GM18868 (cell line): ENCODE results near the gene PTPRD.
"Not testable (repeated sequence)": the region's sequence is repeated elsewhere in the genome, so short reads cannot be mapped to it uniquely, and the experiment has no call there.

Source experiments
- ATAC-seq: cut with Tn5 transposase; IDR thresholded peaks from one replicate; pipeline ENCODE4 v1.9.1; 2021; ENCODE audit warnings: mild to moderate bottlenecking, moderate library complexity; ENCODE audit not compliant: unreplicated experiment

Gene PTPRD

DNA sequence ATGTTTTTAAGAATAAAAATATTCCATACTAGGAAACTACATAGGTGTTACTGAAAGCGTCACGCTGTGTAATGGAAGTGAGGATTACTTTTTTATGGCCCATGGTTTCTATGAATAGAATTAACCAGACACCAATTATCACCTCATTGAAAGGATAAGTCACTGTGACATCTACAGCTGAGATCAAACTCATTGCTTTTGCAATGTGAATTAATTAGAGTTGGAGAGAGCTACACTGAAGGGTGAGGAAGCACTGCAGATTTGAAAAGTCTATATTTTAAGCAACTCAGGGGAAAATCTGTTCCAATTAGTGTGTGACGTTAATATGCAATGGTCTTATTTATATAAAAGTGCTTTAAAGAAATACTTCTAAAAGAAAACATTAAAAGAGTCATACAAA lies 1513.2 kb downstream of the PTPRD start:
- no peak for ATAC-seq

DNA sequence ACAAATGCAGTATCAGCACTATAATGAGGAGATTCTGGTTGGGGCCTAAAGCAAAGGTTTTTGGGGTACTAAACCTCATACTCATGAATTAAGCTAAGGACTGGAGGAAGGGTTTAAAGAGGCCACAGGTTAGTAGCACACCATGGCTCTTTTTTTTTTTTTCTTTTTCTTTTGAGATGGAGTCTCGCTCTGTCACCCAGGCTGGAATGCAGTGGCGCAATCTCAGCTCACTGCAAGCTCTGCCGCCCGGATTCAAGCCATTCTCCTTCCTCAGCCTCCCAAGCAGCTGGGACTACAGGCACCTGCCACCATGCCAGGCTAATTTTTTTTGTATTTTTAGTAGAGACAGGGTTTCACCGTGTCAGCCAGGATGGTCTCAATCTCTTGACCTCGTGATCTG lies 1515.5 kb downstream of the PTPRD start:
- ATAC-seq: not testable (repeated sequence)

DNA sequence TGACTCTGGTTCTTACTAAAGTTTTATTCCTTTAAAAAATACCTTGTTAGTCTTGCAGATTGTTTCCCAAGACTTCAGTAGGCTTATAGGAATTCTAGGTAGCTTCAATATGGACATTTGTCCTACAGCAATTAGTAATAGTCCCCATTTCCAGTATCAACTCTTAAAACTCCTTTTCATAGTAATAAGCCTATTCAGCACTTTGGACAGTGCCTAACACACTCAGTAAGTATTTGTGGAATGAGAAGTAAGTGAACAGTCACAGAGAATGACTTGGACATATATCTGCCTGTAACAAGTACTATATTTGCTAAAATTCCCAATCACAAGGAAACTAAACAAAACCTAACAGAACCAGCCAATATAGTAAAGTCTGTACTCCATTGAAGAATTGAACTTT lies 1521.4 kb downstream of the PTPRD start:
- ATAC-seq: no peak

DNA sequence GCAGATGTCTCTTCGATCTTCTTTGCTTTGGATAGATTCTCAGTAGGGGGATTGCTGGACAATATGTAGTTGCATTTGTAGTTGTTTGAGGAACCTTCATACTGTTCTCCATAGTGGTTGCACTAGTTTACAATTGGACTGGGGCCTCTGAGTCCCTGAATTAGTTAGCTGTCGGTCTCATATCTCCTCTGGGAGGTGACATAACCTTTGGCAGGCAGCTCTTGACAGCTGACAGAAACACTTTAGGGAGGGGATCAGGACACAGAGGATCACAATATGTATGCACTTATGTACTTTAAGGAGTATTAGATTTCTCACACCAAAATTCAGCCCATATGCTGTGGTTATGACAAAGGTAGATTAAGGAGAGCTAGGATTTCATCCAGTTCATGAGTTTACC lies 1533.3 kb downstream of the PTPRD start:
- no peak for ATAC-seq

DNA sequence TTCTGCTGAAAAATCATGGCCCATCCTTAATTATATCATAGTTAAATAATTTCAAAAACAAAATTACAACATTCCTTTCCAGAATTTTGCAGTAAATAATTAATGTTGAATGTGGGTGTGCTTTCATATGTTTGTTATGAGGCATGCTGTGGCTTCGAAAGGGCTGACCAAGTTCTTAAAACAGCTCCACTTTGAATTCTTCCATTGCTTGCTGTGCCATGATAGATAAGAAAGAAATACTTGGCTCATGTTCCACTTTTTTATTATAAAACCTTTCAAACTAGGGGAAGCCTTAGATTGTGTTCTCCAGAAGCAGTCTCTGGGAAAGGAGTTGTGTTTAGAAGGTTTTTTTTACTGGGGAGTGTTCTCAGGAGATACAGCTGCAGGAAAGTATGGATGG lies 1534.5 kb downstream of the PTPRD start:
- no peak for ATAC-seq

DNA sequence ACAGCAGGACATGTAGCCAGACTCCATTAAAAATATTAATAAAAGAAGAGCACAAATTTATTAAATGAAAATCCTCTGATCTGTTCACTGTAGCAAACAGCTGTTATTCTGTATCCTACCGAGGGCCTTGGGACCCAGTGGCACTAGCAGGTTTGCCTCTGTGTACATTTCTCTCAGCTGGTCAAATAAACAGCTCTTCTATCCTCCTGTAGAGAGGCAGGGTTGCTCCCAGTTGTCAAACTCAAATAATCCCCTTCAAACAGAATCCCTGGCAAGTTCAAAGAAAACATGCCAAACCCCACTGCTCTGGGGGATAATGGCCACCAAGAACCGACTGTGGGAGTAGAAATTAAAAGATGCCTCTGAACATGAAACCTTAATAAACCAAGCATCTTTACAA lies 1551.2 kb downstream of the PTPRD start:
- no peak for ATAC-seq

DNA sequence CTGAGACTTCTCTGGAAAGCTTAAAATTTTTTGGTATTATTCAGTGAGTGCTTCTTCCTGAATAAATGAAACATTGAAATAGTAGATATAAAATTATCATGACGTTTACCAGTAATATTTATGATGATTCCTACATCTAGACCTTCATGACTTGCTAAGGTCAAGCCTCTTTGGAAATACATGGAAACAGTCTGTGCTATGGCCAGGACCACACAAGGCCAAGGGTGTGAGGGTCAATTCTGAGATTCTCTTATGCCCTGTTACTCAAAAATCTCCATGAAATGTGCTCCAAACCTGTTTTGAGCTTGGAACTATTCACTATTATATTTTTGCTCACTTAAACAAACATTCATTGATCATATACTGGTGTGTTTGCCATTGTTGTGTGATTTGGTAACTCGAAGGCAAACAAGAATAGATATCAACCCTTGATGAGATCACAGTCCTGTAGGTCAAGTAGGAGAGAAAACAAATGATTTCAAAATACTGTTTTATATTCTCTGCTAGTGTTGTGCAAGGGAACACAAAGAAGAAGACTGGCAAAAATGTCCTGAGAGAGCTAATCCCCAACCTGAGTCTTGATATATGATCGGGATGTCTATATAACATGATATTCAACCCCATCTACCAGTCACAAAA lies 1558.3 kb downstream of the PTPRD start:
- ATAC-seq: no peak

DNA sequence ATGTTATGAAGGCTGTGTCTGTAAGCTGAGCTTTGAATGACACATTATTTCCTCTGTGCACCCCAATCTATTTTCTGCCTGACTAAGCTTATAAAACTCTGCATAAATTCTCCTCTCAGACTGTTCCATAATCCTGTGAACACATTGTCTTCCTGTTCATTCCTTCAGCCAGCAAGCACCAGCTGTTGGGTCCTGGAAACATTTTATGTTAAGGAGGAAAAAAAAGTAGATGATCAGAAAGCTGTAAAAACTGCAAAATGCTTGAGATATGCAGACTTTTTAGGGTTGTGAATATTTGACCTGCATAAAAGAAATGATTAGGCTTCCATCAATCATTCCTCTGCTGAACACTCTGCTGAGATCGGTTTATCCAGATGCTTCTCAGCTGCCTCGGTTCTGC lies 1567.2 kb downstream of the PTPRD start:
- ATAC-seq: no peak

DNA sequence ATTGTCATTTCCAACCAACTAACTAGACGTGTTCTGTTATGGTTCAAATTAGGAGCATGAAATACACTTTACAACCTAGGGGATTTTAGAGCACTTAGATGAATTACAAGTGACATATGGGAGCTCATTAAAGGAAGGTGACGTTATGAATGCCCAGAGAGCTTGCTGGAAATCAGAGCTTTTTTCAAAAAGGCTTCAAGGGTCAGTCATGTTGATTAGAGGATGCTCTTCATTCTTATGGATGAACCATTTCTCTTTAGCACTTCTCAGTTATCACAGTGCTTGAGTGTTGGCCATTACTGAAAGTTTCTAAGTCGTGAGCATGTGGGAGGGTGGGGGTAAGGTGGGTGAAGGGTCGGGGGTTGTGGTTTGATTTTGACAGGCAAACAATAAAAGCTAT lies 1567.7 kb downstream of the PTPRD start:
- ATAC-seq: no peak

DNA sequence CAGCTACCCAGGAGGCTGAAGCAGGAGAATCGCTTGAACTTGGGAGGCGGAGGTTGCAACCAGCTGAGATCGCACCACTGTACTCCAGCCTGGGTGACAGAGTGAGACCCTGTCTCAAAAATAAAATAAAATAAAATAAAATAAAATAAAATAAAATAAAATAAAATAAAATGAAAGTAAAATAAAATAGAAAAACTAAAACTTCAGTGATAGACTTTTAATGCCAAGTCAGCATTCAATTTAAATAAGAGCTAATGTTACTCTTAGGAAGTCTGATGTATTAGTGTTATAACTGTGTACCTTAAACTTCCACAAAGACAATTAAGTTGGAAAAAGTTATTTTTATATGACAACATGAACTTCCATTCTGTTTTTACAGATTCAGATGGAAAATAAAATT lies 1569.0 kb downstream of the PTPRD start:
- ATAC-seq: not testable (repeated sequence)

DNA sequence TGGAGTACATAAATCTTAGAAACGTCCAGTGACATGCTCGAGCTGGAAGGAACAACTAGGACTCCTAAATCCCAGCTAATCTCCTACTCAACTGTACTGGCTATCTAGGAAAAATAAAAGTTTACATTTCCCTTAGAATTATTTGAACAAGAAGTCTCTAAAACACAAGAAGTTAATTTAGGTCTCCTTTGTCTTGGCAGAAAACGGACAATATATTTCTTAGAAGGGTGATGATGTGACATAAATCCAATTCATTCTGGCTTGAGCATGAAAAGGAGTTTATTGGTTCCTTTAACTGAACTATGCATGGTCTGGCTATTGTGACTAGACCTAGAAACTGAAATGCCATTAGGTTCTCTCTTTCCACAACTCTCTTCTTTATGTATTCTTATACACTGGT lies 1571.0 kb downstream of the PTPRD start:
- no peak for ATAC-seq

DNA sequence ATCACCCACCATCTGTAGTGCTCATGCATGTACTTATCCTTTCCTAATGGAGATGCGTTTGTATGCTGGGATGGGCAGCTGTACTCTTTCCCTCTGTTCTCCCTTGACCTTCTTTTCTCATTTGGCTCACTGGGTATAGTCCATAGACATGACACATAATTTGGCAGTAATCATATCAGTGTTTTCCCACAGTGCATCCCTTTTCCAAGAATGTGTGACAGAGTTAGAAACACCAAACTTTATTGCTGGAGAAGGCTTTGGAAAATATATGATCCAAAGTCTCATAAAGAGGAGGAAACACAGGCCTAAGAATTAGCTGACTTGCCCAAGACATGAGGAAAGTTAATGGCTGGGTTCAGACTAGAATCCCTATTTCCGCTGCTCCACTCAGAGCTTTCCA lies 1579.8 kb downstream of the PTPRD start:
- ATAC-seq: no peak

DNA sequence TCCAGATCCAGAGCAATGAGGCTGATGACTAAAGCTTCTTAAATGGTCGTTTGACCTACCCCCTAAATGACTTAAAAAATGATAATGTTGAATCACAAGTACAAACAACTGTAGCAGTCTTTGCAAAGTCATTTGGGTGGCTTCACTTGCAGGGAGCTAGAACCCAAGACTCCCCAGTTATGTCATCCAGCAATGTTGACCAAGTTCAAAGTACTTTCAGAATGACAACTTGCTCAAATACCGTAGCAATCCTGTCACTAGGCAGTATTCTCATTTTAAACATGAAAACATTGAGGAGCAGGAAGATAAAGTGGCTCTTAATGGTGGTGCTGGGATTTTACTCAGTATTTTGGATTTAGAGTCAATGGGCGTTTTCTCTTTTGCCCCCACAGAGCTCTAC lies 1596.2 kb downstream of the PTPRD start:
- no peak for ATAC-seq

DNA sequence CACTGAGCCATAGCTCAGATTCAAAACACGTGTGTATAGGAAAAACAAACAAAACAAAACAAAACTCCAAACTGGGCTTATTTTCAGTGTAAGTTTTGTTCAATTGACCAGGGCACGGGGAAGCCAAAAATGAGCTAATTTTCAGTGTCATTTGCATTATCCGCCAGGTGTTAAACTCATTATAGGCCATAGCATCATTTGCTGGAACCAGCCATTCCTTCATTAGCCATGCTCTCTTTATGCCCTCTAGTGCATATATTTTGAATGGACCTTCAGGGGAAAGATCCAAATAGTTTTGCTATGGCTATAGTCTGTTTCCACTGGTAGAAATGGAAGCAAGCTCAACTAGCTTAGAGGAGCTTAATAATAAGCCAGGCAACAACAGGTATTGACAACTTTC lies 1608.0 kb downstream of the PTPRD start:
- ATAC-seq: no peak

DNA sequence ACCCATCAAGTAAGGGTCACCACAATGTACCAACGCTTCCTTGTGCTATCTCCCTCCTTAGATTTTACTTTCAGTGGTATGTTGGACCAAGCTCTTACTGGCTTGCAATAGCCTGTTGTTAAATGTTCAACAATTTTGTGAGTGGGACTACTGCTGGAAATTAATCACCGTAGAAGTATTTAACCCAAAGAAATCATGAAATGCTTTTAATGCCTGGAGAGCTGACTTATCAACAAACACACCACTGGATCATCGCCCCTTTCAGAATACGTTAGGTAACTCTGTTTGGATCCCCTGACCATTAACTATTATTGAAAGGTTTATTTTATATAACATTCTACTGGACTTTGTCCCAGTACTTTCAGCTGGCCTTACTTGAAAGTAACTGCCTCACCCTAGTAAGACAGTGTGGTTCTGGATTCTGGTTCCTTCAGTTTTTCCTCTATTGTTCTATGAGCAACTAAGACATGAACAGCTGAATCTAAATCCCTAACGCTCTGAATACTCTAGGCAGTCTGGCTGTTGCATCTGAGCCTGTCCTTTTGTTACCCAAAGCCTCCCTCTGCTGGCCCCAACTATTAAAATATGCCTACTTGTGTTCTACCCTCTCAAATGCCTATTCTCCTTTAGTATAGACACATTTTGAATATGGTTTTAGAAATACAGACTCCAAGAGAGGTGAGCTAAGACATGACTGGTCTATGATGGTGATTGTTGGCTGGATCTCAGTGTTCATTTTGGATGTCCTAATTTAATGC lies 1609.8 kb downstream of the PTPRD start:
- ATAC-seq: no peak

DNA sequence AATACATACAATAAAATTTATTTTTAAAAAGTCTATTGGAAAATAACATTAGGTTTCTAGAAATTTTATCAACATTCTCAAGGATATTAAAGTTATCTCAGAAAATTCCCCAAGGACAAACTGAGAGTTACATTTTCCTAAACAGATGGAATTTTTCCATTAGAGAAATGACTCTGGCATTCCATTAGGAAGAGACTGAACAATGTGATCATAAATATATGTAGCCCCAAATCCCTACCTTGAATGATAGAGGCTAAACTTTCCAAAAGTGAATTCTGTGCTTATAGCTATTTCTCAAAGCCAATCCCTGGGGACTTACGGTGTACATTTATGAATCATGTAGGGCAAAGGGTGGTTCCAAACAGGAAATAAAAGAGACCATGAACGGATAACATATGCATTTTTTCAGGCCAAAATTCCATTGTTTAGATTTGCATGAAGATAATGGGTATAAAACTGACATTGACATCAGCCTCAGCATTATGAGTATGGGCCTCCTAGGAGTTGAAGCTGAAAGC lies 1632.2 kb downstream of the PTPRD start:
- ATAC-seq: no peak

DNA sequence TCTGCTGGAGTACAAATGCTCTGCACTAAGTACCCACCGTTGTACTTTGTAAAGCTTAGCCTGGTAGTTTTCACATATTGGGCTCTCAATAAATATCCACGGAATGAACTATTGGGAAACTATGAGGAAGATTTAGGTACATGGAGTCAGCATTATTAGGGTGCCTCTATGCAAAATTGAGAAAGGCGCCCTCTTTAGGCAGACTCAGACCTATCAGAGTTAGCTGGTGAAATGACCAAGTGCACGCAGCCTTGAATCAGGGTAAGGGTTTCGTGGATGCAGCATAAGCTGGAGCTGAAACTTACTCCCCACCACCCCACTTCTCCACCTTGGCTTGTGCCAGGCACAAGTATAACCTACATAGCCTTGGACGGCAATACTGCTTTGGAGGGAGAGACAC lies 1634.5 kb downstream of the PTPRD start:
- no peak for ATAC-seq

DNA sequence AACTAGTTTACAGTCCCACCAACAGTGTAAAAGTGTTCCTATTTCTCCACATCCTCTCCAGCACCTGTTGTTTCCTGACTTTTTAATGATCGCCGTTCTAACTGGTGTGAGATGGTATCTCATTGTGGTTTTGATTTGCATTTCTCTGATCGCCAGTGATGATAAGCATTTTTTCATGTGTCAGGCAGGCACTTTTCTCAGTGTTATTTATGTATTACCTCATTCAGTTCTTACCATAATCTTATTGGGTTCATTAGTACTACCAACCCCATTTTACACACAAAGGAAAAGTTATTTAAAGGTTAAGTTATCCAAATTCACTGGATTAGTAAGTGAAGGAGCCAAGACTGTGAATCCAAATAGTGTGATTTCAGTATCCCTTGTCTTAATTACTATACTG lies 1644.5 kb downstream of the PTPRD start:
- ATAC-seq: not testable (repeated sequence)

DNA sequence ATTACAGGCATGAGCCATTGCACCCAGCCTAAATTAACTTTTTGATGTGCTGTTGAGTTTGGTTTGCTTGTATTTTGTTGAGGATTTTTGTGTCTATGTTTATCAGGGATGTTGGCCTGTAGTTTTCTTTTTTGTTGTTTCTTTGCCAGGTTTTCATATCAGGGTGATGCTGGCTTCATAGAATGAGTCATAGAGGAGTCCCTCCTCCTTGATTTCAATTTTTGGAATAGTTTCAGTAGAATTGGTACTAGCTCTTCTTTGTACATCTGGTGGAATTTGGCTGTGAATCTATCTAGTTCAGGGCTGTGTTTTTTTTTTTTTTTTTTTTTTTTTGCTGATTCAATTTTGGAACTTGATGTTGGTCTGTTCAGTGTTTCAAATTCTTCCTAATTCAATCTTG lies 1648.9 kb downstream of the PTPRD start:
- ATAC-seq: no peak

DNA sequence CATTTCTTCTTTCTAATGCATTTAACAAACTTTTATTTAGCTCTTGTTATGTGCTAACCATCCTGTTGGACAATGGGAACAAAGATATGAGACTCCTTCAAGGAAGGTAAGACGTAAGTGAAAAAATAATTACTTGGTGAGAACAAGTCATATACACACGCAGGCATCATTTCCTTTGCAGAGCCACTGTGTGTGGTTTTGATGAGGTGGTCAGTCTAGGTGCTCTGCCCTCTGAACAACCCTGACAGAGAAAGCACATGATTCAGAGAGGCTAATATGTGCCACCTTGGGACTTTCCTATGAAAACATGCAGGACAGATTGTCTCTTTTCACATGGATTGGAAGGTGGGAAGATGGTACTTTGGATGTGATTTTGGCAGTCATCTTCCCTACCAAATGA lies 1650.7 kb downstream of the PTPRD start:
- ATAC-seq: no peak

DNA sequence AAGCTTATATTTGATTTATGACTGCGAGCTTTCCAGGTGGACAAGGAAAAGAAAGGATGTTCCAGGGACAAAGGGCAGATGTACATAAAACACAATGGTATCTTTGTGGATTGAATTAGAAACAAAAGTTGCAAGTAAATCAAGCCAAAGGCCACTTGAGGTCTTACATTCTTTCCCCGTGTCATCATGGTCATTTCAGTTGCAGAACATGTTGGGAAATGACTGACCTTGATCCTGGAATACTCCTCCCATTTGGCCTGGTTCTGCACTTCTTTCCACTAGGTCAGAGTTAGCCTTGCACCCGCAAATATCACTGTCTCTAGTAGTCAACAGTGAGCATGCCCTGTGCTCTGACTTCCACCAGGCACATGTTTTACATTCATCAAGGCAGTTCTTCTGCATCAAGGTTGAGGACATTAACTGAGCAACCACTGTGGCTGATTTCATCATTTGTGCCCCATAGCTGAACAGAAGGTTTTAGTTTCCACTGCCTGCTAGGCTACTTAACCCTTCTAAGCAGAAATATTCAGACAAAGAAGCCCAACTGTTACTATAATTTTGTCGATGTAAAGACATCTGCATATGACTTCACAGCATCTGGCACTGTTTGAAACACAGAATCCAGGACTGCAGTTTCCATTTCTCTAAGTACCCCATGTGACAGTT lies 1651.5 kb downstream of the PTPRD start:
- ATAC-seq: no peak

DNA sequence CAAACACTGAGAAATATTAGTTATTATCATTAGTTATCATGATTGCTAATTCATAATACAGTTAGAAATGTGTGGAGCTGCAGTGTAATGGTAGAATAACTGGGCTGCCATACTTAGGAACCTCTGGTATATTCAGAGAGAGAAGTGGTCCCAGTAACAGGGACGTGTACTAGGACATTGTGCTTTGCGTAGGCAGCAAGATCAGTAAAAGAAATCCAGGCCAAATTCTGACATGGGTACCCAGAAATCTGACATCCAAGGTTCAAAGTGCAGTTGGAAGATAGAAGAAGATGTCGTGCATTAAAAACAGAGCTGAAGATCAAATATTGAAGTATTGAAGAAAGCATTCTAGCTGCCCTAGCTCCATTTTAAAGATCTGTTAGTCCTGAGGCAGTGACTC lies 1652.5 kb downstream of the PTPRD start:
- ATAC-seq: no peak
